ENCODE data around the gene CTNNBL1. TPM values are rescaled to one million over a fixed set of nuclear protein-coding genes. Genes with fewer than 3 reads are reported as not detected.

CTNNBL1 gene
- total RNA-seq, 1 experiment from 2014 or later: 55.4 TPM

DNA sequence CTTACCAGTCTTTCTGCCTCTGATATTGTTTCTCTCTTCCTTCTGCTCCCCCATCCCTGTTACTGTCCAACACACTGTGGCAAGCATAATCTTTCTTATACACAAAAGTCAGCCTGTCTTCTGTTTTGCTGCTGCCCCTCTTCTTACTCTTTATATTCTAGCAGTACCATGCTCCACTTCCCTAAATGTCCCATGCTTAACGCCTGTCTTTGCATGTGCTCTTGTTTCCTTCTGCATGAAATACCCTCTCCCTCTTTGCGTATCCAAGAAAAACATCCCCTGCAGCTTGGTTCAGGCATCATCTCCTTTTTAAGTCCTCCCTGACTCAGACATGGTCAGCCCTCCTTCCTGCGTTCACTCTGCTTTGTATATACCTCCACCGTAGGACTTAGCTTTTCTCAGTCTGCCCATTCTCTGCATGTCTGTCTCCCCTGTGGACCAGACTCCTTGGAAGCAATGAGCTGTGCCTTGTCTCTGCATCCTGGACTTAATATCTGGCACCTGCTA lies 103.9 kb downstream of the CTNNBL1 start:
- H3K4me2 ChIP-seq (ENCODE audit: low read length): no peak overlapping the region
- POLR2A ChIA-PET: no interaction called here
- no peak for ATAC-seq
- CTCF ChIA-PET: no interaction called here
- no TSS peak for BruUV-seq (replicated peaks)
- RAD21 ChIA-PET (ENCODE audit: low non-redundant PET in 1 of 2, low total read pairs in 2 of 2, uncharacterized antibody in 2 of 2, unreplicated experiment in 2 of 2): no interaction called here
- H3K4me1 ChIP-seq (ENCODE audit: control insufficient read depth in 1 of 2, insufficient read depth in 2 of 2, low read length in 2 of 2): no peaks in the 10 kb centered on the region
- no peaks in the 10 kb centered on the region for H3K79me2 ChIP-seq (ENCODE audit: insufficient read depth, low read length)
- no peak overlapping the region for H3K27ac ChIP-seq (ENCODE audit: low read depth, low read length)
- intact Hi-C loops (cut with micrococcal nuclease): no loop called here
- no peaks in the 10 kb centered on the region for H4K20me1 ChIP-seq (ENCODE audit: insufficient read depth)
- TF ChIP-seq ZNF274 (IDR thresholded peaks at IDR 0.05; ENCODE audit: low read depth, low read length) (no peak), ELF1 (IDR thresholded peaks at IDR 0.05; ENCODE audit: borderline replicate concordance, low read depth) (no peak), EZH2 (IDR thresholded peaks at IDR 0.05) (no peak), YY1 (IDR thresholded peaks at IDR 0.05; ENCODE audit: extremely low read depth, insufficient replicate concordance, low read depth, low read length) (no peak), EGR1 (IDR thresholded peaks at IDR 0.05; ENCODE audit: low read depth) (no peak), JUND (IDR thresholded peaks at IDR 0.05) (no peak)
- DNase-seq (ENCODE audit: low read depth, low spot score): no peak
- H3K27me3 ChIP-seq (ENCODE audit: insufficient read depth, low read length): no peaks in the 10 kb centered on the region
- no peaks in the 10 kb centered on the region for H3K9me2 ChIP-seq (ENCODE audit: insufficient read depth)
- no peak overlapping the region for H3K4me3 ChIP-seq (replicated peaks in 1 of 2; ENCODE audit: low read depth in 1 of 2, low read length in 2 of 2)
- H3K36me3 ChIP-seq (ENCODE audit: control insufficient read depth in 1 of 2, insufficient read depth in 2 of 2, low read length in 2 of 2): no peaks in the 10 kb centered on the region
- no peak overlapping the region for H3K9ac ChIP-seq (ENCODE audit: low read length)
- no peaks in the 10 kb centered on the region for H3K9me3 ChIP-seq (ENCODE audit: control insufficient read depth in 1 of 2, insufficient read depth in 1 of 2, low read depth in 1 of 2, low read length in 2 of 2)
- H2AFZ ChIP-seq (ENCODE audit: low read depth, low read length, poor library complexity, severe bottlenecking): no peak overlapping the region

DNA sequence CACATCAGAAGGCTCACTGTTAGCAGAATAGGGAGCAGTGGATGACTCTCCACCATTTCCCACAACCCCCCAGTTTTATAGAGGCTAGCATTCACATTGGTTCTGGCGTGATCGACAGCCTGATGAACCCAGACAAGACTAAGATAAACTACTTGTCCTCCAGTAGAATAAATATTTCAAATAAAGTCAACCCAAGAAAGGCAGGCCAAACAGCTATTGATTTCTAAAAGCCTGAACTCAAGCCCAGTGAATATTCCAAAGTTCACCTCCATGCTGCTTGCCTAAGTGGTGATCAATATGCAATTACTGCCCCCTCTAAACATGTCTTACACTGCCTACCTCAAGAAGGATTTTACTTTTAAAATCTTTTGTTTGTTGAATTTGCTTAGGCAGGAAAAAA lies 104.5 kb downstream of the CTNNBL1 start:
- CTCF ChIA-PET: no interaction called here
- Histone ChIP-seq H3K27me3 (ENCODE audit: insufficient read depth, low read length) (no peaks in the 10 kb centered on the region), H4K20me1 (ENCODE audit: insufficient read depth) (no peaks in the 10 kb centered on the region), H3K36me3 (ENCODE audit: control insufficient read depth in 1 of 2, insufficient read depth in 2 of 2, low read length in 2 of 2) (no peaks in the 10 kb centered on the region), H3K27ac (ENCODE audit: low read depth, low read length) (no peak overlapping the region), H3K79me2 (ENCODE audit: insufficient read depth, low read length) (no peaks in the 10 kb centered on the region), H3K9me2 (ENCODE audit: insufficient read depth) (no peaks in the 10 kb centered on the region), H3K9me3 (ENCODE audit: control insufficient read depth in 1 of 2, insufficient read depth in 1 of 2, low read depth in 1 of 2, low read length in 2 of 2) (no peaks in the 10 kb centered on the region), H3K4me3 (replicated peaks in 1 of 2; ENCODE audit: low read depth in 1 of 2, low read length in 2 of 2) (no peak overlapping the region), H2AFZ (ENCODE audit: low read depth, low read length, poor library complexity, severe bottlenecking) (no peak overlapping the region), H3K4me1 (ENCODE audit: control insufficient read depth in 1 of 2, insufficient read depth in 2 of 2, low read length in 2 of 2) (no peaks in the 10 kb centered on the region), H3K9ac (ENCODE audit: low read length) (no peak overlapping the region), H3K4me2 (ENCODE audit: low read length) (no peak overlapping the region)
- ATAC-seq: no peak
- no peak for DNase-seq (ENCODE audit: low read depth, low spot score)
- RAD21 ChIA-PET (ENCODE audit: low non-redundant PET in 1 of 2, low total read pairs in 2 of 2, uncharacterized antibody in 2 of 2, unreplicated experiment in 2 of 2): no interaction called here
- intact Hi-C loops (cut with micrococcal nuclease): no loop called here
- POLR2A ChIA-PET: no interaction called here
- no TSS peak for BruUV-seq (replicated peaks)
- TF ChIP-seq ZNF274 (IDR thresholded peaks at IDR 0.05; ENCODE audit: low read depth, low read length) (no peak), EZH2phosphoT487 (IDR thresholded peaks at IDR 0.05; ENCODE audit: borderline replicate concordance) (no peak), SP1 (IDR thresholded peaks at IDR 0.05; ENCODE audit: low read depth) (no peak), ELF1 (IDR thresholded peaks at IDR 0.05; ENCODE audit: borderline replicate concordance, low read depth) (no peak), CBX3 (IDR thresholded peaks at IDR 0.05; ENCODE audit: low read depth) (no peak), JUND (IDR thresholded peaks at IDR 0.05) (no peak), RAD21 (IDR thresholded peaks at IDR 0.05; ENCODE audit: low read depth) (no peak), TCF7L2 (IDR thresholded peaks at IDR 0.05; ENCODE audit: borderline replicate concordance, extremely low read depth, insufficient read depth, insufficient read length) (no peak), ZFX (IDR thresholded peaks at IDR 0.05) (no peak), EGR1 (IDR thresholded peaks at IDR 0.05; ENCODE audit: low read depth) (no peak), POLR2A (IDR thresholded peaks at IDR 0.05; ENCODE audit: borderline replicate concordance, extremely low read depth, insufficient read depth, insufficient read length) (no peak), SIN3A (IDR thresholded peaks at IDR 0.05; ENCODE audit: low read depth) (no peak), SRF (IDR thresholded peaks at IDR 0.05; ENCODE audit: low read depth) (no peak), YY1 (IDR thresholded peaks at IDR 0.05; ENCODE audit: extremely low read depth, insufficient replicate concordance, low read depth, low read length) (no peak)
- TF ChIP-seq, protein P1, sequence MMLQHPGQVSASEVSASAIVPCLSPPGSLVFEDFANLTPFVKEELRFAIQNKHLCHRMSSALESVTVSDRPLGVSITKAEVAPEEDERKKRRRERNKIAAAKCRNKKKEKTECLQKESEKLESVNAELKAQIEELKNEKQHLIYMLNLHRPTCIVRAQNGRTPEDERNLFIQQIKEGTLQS (IDR thresholded peaks at IDR 0.05): no peak
- TF ChIP-seq, protein P2, sequence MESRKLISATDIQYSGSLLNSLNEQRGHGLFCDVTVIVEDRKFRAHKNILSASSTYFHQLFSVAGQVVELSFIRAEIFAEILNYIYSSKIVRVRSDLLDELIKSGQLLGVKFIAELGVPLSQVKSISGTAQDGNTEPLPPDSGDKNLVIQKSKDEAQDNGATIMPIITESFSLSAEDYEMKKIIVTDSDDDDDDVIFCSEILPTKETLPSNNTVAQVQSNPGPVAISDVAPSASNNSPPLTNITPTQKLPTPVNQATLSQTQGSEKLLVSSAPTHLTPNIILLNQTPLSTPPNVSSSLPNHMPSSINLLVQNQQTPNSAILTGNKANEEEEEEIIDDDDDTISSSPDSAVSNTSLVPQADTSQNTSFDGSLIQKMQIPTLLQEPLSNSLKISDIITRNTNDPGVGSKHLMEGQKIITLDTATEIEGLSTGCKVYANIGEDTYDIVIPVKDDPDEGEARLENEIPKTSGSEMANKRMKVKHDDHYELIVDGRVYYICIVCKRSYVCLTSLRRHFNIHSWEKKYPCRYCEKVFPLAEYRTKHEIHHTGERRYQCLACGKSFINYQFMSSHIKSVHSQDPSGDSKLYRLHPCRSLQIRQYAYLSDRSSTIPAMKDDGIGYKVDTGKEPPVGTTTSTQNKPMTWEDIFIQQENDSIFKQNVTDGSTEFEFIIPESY (IDR thresholded peaks at IDR 0.05; ENCODE audit: extremely low read depth, insufficient replicate concordance, low read length): no peak
- TF ChIP-seq, protein P3, sequence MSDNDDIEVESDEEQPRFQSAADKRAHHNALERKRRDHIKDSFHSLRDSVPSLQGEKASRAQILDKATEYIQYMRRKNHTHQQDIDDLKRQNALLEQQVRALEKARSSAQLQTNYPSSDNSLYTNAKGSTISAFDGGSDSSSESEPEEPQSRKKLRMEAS (IDR thresholded peaks at IDR 0.05): no peak

Data from HCT116 (cell line).